Naive thymus-derived CD4-positive, alpha-beta T cell (primary cell): ENCODE measurements around the gene KRAS. TPM values are rescaled to one million over a fixed set of nuclear protein-coding genes. Genes with fewer than 3 reads are reported as not detected.

Experiments used
- polyA plus RNA-seq, 2 donors: library from polyadenylated mRNA; unstranded; fragments of 300-500 nt; fragmentation: Illumina TruSeq; gene quantifications; one replicate each; pipeline ENCODE4 v1.2.3, GENCODE V29; 2021
- total RNA-seq, 6 experiments: library from RNA in 5 of 6; stranded (reverse) in 5 of 6; gene quantifications; 1 replicate in 5 of 6; 2 replicates in 1 of 6; pipeline ENCODE4 v1.2.3 and lab custom pipeline; 2021 to 2026

The KRAS gene
- total and polyA plus RNA-seq, 7 experiments from 2014 or later: 31.5 to 66.0 (median 35.7) TPM

Other genes with a start within 250 kb of the KRAS start
- gene DNAI7, start 55.8 kb downstream of the KRAS start, total RNA-seq: under 1 TPM in 4 of 5 experiments, not detected in 1; 0.34 to 0.72 (median 0.50) TPM
- under 1 TPM in 1 of 2 donors, not detected in 1; 0.48 TPM for gene DNAI7, start 55.8 kb downstream of the KRAS start, polyA plus RNA-seq
- gene ETFRF1, start 55.7 kb downstream of the KRAS start, total RNA-seq: 10 to 100 TPM; 12.9 to 39.5 (median 34.4) TPM
- gene ETFRF1, start 55.7 kb downstream of the KRAS start, polyA plus RNA-seq: 10 to 100 TPM; 31.8 to 80.4 TPM